ENCODE data around the gene PINLYP.

The PINLYP gene

GRCh38 chr19:43607238-43608205 is 31.9 kb downstream of the PINLYP start:
- no peak for DNase-seq

GRCh38 chr19:43609872-43610271 is 34.3 kb downstream of the PINLYP start:
- DNase-seq, result no peak

- no peak for DNase-seq
These were observed 34.9 kb downstream of the PINLYP start for GRCh38 chr19:43610493-43610892.

GRCh38 chr19:43611788-43612187 is 36.2 kb downstream of the PINLYP start, which contains the start of gene SRRM5:
Gene SRRM5, plus strand, starts transcription at chr19:43612088. Its CDS starts 34 bp downstream, at chr19:43612122.
- no peak for DNase-seq

- DNase-seq, result no peak
These were observed 36.8 kb downstream of the PINLYP start for GRCh38 chr19:43612374-43612773.

- no peak for DNase-seq
These were observed 40.7 kb downstream of the PINLYP start for GRCh38 chr19:43616306-43616705.

GRCh38 chr19:43616954-43617353 is 41.4 kb downstream of the PINLYP start:
- DNase-seq, result no peak

GRCh38 chr19:43618921-43619261 is 43.3 kb downstream of the PINLYP start:
- DNase-seq, result peak; percentile 56 to 66

- peak; percentile 83 to 91 for DNase-seq
These were observed 43.9 kb downstream of the PINLYP start, which contains the start of gene ZNF428 for GRCh38 chr19:43619262-43620060. Gene ZNF428, minus strand, starts transcription at chr19:43619629. Its CDS starts 5,325 bp downstream, at chr19:43614304.

GRCh38 chr19:43620061-43621001 is 44.7 kb downstream of the PINLYP start:
- DNase-seq, result peak in 1 of 2 experiments; percentile 88

GRCh38 chr19:43622070-43622469 is 46.5 kb downstream of the PINLYP start:
- no peak for DNase-seq

GRCh38 chr19:43622956-43623355 is 47.4 kb downstream of the PINLYP start:
- no peak for DNase-seq

- DNase-seq, result no peak
These were observed 48.5 kb downstream of the PINLYP start for GRCh38 chr19:43623889-43624670.

GRCh38 chr19:43624933-43625332 is 49.3 kb downstream of the PINLYP start:
- DNase-seq, result peak; percentile 90 to 93

GRCh38 chr19:43625918-43626579 is 50.4 kb downstream of the PINLYP start:
- DNase-seq, result peak; percentile 28 to 39

GRCh38 chr19:43626838-43627237 is 51.2 kb downstream of the PINLYP start:
- no peak for DNase-seq

GRCh38 chr19:43628646-43629326 is 53.2 kb downstream of the PINLYP start:
- no peak for DNase-seq

- DNase-seq, result no peak
These were observed 55.9 kb downstream of the PINLYP start for GRCh38 chr19:43631491-43631890.

Data from activated CD4-positive, alpha-beta T cell treated with anti-CD3 and anti-CD28 coated beads, Interleukin-2, amount 50 U/mL, for 48 hours (primary cell).